NCI-H146 treated with DMSO at 0.1 percent for 48 hours (cell line): Measurements from ENCODE around the gene RAB5A.
"Not testable (repeated sequence)": the region's sequence is repeated elsewhere in the genome, so short reads cannot be mapped to it uniquely, and the experiment has no call there.

Source experiments
- DNase-seq: peaks from one replicate; lab custom pipeline; 2025; ENCODE audit not compliant: unreplicated experiment; lab: John Stamatoyannopoulos, UW

The RAB5A gene

DNA sequence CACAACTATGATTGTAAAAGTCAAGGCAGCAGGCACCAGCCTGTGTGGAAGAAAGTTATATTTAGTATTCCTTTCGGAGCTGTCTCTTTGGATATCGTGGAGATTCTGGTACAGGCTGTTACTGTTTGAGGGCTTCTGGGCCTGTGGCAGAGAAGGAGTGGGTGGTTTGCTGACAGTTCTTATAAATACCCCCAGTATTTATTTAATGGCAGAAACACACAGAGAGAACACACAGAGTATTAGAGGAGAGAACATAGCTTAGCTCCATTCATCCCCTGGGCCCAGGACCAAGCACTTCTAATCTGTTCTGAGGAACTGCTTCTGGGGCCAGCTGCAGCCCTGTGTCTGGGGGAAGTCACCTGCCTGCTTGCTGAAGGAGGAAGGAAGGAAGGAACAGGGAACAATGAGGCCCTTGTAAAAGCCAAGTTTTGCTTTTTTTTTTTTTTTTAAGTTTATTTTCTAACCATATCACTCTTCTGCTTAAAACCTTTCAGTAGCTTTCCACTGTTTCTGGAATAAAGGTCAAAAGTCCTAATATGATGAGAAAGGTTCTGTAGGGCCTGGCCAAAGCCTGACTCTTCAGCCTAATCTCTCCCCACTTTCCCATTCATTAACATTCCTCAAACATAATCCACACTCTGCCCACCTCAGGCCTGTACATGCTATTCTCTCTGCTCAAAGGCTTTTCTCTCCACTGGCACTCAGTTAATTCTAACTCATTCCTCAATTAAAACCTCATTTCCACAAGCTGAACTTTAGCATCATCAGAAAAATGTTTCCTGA lies 76.9 kb downstream of the RAB5A start:
- DNase-seq, result no peak

- DNase-seq, result no peak
Observed at GRCh38 chr3:20027136-20027535, 80.2 kb downstream of the RAB5A start.

DNA sequence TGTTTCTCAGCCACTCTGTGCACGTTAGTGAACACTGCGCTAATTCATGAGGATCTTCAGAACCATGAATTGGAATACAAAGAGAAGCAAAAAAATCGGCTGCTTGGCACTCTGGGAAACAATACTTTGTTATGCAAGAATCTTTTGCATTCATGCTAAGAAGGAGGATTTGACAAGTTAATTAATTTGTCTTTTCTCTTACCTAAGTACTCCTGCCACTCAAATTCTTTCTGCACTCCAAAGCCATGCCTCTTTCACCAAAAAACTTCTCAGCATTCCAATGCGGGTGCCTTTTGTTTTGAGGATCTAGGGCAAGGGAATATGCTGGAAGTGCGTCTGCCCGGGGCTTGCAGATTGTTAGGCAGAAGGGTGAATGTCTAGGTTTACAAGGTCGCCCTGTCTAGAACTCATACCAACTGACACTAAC lies 82.0 kb downstream of the RAB5A start:
- no peak for DNase-seq

GRCh38 chr3:20031939-20032338 lies 85.0 kb downstream of the RAB5A start:
- DNase-seq, result not testable (repeated sequence)
